HEK293T (cell line): Measurements from ENCODE around the gene FMNL1.

ENCODE experiments used
- ARNT ChIP-seq: fragments of 450-650 bp; IDR thresholded peaks from 2 replicates; pipeline ENCODE4 v1.6.1; 2017; ENCODE audit warnings: mild to moderate bottlenecking
- FOXA1 ChIP-seq: fragments of 450-650 bp; IDR thresholded peaks from 2 replicates; pipeline ENCODE4 v1.6.1; 2016; ENCODE audit warnings: mild to moderate bottlenecking
- FOXK2 ChIP-seq: fragments of 450-650 bp; IDR thresholded peaks from 2 replicates; pipeline ENCODE4 v1.6.1; 2016; ENCODE audit warnings: mild to moderate bottlenecking
- L3MBTL2 ChIP-seq: fragments of 450-650 bp; conservative IDR thresholded peaks from 2 replicates; pipeline ENCODE4 v1.6.1; 2016; ENCODE audit warnings: mild to moderate bottlenecking
- NFRKB ChIP-seq: fragments of 450-650 bp; IDR thresholded peaks from 2 replicates; pipeline ENCODE4 v1.6.1; 2016; ENCODE audit warnings: mild to moderate bottlenecking, moderate library complexity
- SP1 ChIP-seq: fragments of 450-650 bp; IDR thresholded peaks from 2 replicates; pipeline ENCODE4 v1.6.1; 2017
- SUZ12 ChIP-seq: fragments of 450-650 bp; IDR thresholded peaks from 2 replicates; pipeline ENCODE4 v1.6.1; 2016; ENCODE audit warnings: mild to moderate bottlenecking

GRCh38 chr17:45262516-45263476 lies 41.1 kb downstream of the FMNL1 start:
- TF ChIP-seq SUZ12 (no peak), FOXA1 (no peak), NFRKB (no peak), L3MBTL2 (no peak), ARNT (no peak), SP1 (no peak), FOXK2 (no peak)
